Vagina (tissue), 2 donors: ENCODE measurements around the gene PDPK1.
"Not testable (repeated sequence)": the region's sequence is repeated elsewhere in the genome, so short reads cannot be mapped to it uniquely, and the experiment has no call there.

Experiments
- CTCF ChIP-seq, 3 experiments: fragments of 450-650 bp in 2 of 3; fragments of 200-600 bp in 1 of 3; sonication (generic) in 1 of 3; IDR thresholded peaks; one replicate each; pipeline ENCODE4 v1.5.1; 2017 to 2019; ENCODE audit warnings: antibody characterized with exemption in 3 of 3, mild to moderate bottlenecking in 2 of 3, moderate library complexity in 2 of 3
- POLR2A ChIP-seq, 2 donors: fragments of 450-650 bp; IDR thresholded peaks; one replicate each; pipeline ENCODE4 v1.6.1; 2017; ENCODE audit warnings: antibody characterized with exemption in 2 of 2, mild to moderate bottlenecking in 2 of 2, moderate library complexity in 2 of 2

- TF ChIP-seq CTCF, POLR2A (IDR thresholded peaks at IDR 0.05): not testable (repeated sequence)
Observed at GRCh38 chr16:2620870-2621269, 83.0 kb downstream of the PDPK1 start.
